Measurements from ENCODE around the gene DIPK1B. TPM values are rescaled to one million over a fixed set of nuclear protein-coding genes. Genes with fewer than 3 reads are reported as not detected.

Gene DIPK1B
- polyA plus RNA-seq, 1 donor from 2014 or later = 65.1 TPM

DNA sequence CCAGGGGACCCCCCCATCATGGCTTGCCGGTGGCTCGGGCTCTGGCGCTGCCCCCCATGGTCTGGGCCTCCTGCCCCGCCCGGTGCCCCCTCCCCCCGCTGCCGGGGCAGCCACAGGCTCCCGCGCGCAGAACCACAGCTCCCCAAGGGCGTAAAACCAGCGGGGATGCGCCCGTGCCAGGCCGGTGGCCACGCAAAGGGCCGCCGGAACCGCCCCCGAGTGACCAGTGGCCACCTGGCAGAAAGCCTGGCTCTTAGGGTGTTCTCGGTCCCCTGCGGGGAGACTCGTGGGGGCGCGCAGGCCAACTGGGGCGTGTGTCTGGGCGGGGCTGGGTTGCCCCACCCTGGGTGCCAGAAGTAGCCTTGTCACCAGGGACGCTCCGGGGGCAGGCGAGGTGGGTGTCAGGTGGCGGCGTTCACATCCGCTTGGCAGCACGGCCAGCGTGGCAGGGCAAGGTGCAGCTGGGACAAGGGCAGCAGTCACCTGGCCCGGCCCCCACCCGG, 24.6 kb upstream of the DIPK1B start:
- TF ChIP-seq EP300 (conservative IDR thresholded peaks at IDR 0.05; ENCODE audit: poor library complexity, severe bottlenecking) (no peak), POLR2AphosphoS5 (IDR thresholded peaks at IDR 0.05) (no peak), SMC3 (conservative IDR thresholded peaks at IDR 0.05; ENCODE audit: poor library complexity) (no peak), RAD21 (conservative IDR thresholded peaks at IDR 0.05) (no peak), TAF1 (IDR thresholded peaks at IDR 0.05; ENCODE audit: low read depth) (no peak), CTCF (IDR thresholded peaks at IDR 0.05; ENCODE audit: poor library complexity, severe bottlenecking) (no peak), MXI1 (conservative IDR thresholded peaks at IDR 0.05; ENCODE audit: poor library complexity, severe bottlenecking) (no peak), EZH2 (IDR thresholded peaks at IDR 0.05; ENCODE audit: borderline replicate concordance, insufficient read depth, low read length, poor library complexity, severe bottlenecking) (no peak)
- TF ChIP-seq, protein P1, sequence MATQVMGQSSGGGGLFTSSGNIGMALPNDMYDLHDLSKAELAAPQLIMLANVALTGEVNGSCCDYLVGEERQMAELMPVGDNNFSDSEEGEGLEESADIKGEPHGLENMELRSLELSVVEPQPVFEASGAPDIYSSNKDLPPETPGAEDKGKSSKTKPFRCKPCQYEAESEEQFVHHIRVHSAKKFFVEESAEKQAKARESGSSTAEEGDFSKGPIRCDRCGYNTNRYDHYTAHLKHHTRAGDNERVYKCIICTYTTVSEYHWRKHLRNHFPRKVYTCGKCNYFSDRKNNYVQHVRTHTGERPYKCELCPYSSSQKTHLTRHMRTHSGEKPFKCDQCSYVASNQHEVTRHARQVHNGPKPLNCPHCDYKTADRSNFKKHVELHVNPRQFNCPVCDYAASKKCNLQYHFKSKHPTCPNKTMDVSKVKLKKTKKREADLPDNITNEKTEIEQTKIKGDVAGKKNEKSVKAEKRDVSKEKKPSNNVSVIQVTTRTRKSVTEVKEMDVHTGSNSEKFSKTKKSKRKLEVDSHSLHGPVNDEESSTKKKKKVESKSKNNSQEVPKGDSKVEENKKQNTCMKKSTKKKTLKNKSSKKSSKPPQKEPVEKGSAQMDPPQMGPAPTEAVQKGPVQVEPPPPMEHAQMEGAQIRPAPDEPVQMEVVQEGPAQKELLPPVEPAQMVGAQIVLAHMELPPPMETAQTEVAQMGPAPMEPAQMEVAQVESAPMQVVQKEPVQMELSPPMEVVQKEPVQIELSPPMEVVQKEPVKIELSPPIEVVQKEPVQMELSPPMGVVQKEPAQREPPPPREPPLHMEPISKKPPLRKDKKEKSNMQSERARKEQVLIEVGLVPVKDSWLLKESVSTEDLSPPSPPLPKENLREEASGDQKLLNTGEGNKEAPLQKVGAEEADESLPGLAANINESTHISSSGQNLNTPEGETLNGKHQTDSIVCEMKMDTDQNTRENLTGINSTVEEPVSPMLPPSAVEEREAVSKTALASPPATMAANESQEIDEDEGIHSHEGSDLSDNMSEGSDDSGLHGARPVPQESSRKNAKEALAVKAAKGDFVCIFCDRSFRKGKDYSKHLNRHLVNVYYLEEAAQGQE (IDR thresholded peaks at IDR 0.05; ENCODE audit: borderline replicate concordance) = no peak
- H3K9me3 ChIP-seq (ENCODE audit: low read length) = no peaks in the 10 kb centered on the region
- H3K36me3 ChIP-seq (ENCODE audit: insufficient read depth, low read length) = no peaks in the 10 kb centered on the region
- H3K4me3 ChIP-seq (ENCODE audit: low read length) = no peak overlapping the region
- H2AFZ ChIP-seq (ENCODE audit: low read depth, low read length) = no peak overlapping the region
- no peaks in the 10 kb centered on the region for H3K9me2 ChIP-seq (ENCODE audit: insufficient read depth, low read length)
- no peaks in the 10 kb centered on the region for H4K20me1 ChIP-seq (ENCODE audit: insufficient read depth)
- H3K27ac ChIP-seq (ENCODE audit: low read length) = no peak overlapping the region
- H3K4me2 ChIP-seq (ENCODE audit: low read length) = no peak overlapping the region
- peaks cover 25% of the 10 kb centered on the region for H3K27me3 ChIP-seq (ENCODE audit: insufficient read depth, low read depth, low read length)
- no peak overlapping the region for H3K9ac ChIP-seq (ENCODE audit: low read length)
- no peaks in the 10 kb centered on the region for H3K79me2 ChIP-seq (replicated peaks; ENCODE audit: insufficient read depth, low read length)
- H3F3A ChIP-seq (ENCODE audit: insufficient read depth, low read length, poor library complexity, severe bottlenecking) = no peaks in the 10 kb centered on the region

GRCh38 chr9:136688274-136689107, 23.9 kb upstream of the DIPK1B start:
- H3K9me3 ChIP-seq (ENCODE audit: low read length) = no peaks in the 10 kb centered on the region
- H3K79me2 ChIP-seq (replicated peaks; ENCODE audit: insufficient read depth, low read length) = no peaks in the 10 kb centered on the region
- no peak overlapping the region for H3K4me3 ChIP-seq (ENCODE audit: low read length)
- H3K9me2 ChIP-seq (ENCODE audit: insufficient read depth, low read length) = no peaks in the 10 kb centered on the region
- H3K36me3 ChIP-seq (ENCODE audit: insufficient read depth, low read length) = no peaks in the 10 kb centered on the region
- H3K4me2 ChIP-seq (ENCODE audit: low read length) = no peak overlapping the region
- no peak overlapping the region for H3K9ac ChIP-seq (ENCODE audit: low read length)
- no peak overlapping the region for H2AFZ ChIP-seq (ENCODE audit: low read depth, low read length)
- no peaks in the 10 kb centered on the region for H3F3A ChIP-seq (ENCODE audit: insufficient read depth, low read length, poor library complexity, severe bottlenecking)
- peaks cover 25% of the 10 kb centered on the region for H3K27me3 ChIP-seq (ENCODE audit: insufficient read depth, low read depth, low read length)
- H4K20me1 ChIP-seq (ENCODE audit: insufficient read depth) = no peaks in the 10 kb centered on the region
- H3K27ac ChIP-seq (ENCODE audit: low read length) = no peak overlapping the region
- no peak for TF ChIP-seq POLR2AphosphoS5 (IDR thresholded peaks at IDR 0.05)
- TF ChIP-seq MXI1 (conservative IDR thresholded peaks at IDR 0.05; ENCODE audit: poor library complexity, severe bottlenecking) = no peak
- TF ChIP-seq SMC3 (conservative IDR thresholded peaks at IDR 0.05; ENCODE audit: poor library complexity) = no peak
- TF ChIP-seq RAD21 (conservative IDR thresholded peaks at IDR 0.05) = no peak
- TF ChIP-seq EZH2 (IDR thresholded peaks at IDR 0.05; ENCODE audit: borderline replicate concordance, insufficient read depth, low read length, poor library complexity, severe bottlenecking) = no peak
- TF ChIP-seq EP300 (conservative IDR thresholded peaks at IDR 0.05; ENCODE audit: poor library complexity, severe bottlenecking) = no peak
- TF ChIP-seq CTCF (IDR thresholded peaks at IDR 0.05; ENCODE audit: poor library complexity, severe bottlenecking) = no peak
- TF ChIP-seq, protein P1 (IDR thresholded peaks at IDR 0.05; ENCODE audit: borderline replicate concordance) = no peak
- TF ChIP-seq TAF1 (IDR thresholded peaks at IDR 0.05; ENCODE audit: low read depth) = no peak

All from neural cell (in vitro differentiated cells).